ENCODE measurements around the gene ZNF503.

The ZNF503 gene

DNA sequence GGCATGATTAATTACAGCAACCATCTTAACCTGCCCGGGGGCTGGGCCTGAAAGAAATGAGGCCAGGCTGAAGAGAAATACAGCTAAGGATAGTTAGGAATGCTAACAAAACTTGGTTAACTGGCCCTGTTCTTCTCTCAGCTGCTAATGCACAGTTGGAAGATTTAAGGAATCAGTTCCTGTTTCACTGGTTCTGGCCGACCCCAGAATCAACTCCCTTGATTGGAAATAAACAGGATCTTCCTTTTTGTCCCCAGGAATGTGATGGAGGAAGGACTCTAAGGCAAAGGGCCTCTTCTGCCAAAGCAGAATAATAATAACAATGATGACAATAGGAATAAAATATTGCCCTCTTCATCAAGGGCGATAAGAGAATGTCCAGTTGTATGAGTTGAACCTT lies 26.4 kb upstream of the ZNF503 start:
- TF ChIP-seq, protein P1, sequence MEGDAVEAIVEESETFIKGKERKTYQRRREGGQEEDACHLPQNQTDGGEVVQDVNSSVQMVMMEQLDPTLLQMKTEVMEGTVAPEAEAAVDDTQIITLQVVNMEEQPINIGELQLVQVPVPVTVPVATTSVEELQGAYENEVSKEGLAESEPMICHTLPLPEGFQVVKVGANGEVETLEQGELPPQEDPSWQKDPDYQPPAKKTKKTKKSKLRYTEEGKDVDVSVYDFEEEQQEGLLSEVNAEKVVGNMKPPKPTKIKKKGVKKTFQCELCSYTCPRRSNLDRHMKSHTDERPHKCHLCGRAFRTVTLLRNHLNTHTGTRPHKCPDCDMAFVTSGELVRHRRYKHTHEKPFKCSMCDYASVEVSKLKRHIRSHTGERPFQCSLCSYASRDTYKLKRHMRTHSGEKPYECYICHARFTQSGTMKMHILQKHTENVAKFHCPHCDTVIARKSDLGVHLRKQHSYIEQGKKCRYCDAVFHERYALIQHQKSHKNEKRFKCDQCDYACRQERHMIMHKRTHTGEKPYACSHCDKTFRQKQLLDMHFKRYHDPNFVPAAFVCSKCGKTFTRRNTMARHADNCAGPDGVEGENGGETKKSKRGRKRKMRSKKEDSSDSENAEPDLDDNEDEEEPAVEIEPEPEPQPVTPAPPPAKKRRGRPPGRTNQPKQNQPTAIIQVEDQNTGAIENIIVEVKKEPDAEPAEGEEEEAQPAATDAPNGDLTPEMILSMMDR (IDR thresholded peaks at IDR 0.05; ENCODE audit: borderline replicate concordance, insufficient read depth, low read depth, low read length) = no peak
- no peak overlapping the region for H3K4me3 ChIP-seq (ENCODE audit: low read depth, low read length)

DNA sequence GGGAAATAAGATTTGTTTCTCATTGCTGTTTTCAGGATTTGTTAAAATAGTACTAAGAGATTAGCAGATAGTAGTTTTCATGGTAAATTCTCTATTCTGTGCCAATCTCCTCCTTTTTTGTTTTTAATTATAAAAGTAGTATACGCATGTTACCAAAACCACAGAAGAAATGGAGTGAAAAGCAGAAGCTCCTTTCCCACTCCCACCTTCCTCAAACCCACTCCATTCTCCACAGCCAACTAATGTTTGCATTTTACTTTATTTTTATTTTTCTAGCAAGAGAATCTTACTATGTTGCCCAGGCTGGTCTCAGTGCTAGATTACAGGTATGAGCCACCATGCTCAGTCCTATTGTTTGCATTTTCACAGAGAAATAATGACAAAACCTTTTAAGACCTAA lies 25.3 kb upstream of the ZNF503 start:
- TF ChIP-seq, protein P1 (IDR thresholded peaks at IDR 0.05; ENCODE audit: borderline replicate concordance, insufficient read depth, low read depth, low read length) = no peak
- no peak overlapping the region for H3K4me3 ChIP-seq (ENCODE audit: low read depth, low read length)

DNA sequence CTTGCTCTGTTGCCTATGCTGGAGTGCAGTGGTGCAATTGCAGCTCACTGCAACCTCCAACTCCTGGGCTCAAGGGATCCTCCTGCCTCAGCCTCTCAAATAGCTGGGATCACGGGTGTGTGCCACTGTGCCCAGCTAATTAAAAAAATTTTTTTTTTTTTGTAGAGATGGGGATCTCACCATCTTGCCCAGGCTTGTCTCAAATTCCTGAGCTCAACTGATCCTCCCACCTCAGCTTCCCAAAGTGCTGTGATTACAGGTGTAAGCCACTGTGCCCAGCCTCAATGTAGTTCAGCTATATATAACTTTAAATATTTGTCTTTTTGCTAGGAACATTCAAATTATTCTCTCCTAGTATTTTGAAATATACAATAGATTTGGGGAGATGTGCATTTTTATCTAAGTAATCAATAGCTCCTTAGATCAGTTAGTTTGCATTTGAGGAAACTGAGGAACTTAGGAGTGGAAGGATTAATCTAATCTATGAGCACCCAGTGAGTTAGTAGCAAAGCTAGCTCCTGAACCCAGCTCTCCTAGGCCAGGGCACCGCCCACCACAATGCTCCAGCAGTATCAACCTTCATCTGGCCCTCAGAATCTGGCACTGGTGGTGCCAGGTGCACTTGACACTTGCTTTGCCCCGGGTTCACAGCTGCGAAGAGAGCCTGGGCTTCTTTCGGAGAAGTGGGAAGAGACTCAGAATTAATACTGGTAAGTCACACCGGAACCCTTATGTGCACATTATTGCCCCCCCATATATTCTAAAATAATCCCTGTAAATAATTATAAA lies 23.9 kb upstream of the ZNF503 start:
- H3K4me3 ChIP-seq (ENCODE audit: low read depth, low read length) = no peak overlapping the region
- TF ChIP-seq, protein P1 (IDR thresholded peaks at IDR 0.05; ENCODE audit: borderline replicate concordance, insufficient read depth, low read depth, low read length) = no peak

DNA sequence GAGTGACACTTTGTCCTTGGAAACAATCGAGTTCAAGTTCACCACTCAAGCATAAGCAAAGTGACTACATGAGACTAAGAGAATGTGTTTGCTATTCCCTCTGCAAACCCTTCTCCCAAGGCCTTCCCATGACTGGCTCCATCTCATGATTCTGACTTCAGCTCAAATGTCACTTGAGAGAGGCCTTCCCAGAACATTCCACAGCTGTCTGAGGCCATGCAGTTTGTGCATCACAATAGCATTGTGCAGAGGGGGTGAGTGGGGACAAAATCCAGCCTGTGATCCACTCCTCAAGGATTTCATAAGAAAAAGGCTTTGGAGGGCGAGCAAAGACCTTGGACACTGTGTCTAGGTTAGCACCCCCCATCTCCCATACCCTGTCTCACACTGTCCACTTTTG lies 23.0 kb upstream of the ZNF503 start:
- no peak overlapping the region for H3K4me3 ChIP-seq (ENCODE audit: low read depth, low read length)
- TF ChIP-seq, protein P1 (IDR thresholded peaks at IDR 0.05; ENCODE audit: borderline replicate concordance, insufficient read depth, low read depth, low read length) = no peak

DNA sequence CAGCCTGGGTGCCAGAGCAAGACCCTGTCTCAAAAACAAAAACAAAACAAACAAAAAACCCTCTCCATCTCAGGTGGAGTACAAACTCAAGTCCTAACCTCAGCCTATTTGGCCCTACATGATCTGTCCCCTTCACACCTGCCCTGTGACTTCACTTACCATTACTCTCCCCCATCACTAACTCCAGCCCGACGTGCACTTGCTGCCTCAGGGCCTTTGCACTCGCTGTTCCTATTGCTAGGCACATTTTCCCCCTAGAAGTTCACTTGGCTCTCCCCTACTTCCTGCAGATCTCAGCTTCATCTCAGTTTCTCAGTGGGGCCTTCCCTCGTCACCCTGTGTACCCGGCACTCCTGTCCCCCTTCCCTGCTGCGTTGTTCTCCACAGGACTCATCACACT lies 21.3 kb upstream of the ZNF503 start:
- TF ChIP-seq, protein P1 (IDR thresholded peaks at IDR 0.05; ENCODE audit: borderline replicate concordance, insufficient read depth, low read depth, low read length) = no peak
- H3K4me3 ChIP-seq (ENCODE audit: low read depth, low read length) = no peak overlapping the region

DNA sequence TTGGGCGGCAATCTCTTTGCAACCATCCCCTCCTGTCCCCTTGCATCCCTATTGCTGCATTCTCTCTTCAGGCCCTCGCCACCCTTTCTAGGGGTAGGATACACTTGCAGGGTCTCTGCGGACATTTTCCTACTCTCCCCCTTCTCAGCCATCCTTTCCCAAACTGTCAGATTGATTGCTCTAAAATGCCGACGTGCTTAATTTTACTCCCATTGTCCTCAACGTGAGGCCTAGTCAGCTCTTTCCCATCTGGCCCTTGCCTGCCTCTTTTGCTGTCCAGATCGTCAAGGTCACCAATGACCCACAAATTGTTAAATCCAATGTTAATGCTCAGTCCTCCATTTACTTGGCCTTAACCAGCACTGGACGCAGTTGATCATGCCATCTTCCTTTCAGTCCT lies 17.1 kb upstream of the ZNF503 start:
- TF ChIP-seq, protein P1 (IDR thresholded peaks at IDR 0.05; ENCODE audit: borderline replicate concordance, insufficient read depth, low read depth, low read length) = no peak
- no peak overlapping the region for H3K4me3 ChIP-seq (ENCODE audit: low read depth, low read length)

DNA sequence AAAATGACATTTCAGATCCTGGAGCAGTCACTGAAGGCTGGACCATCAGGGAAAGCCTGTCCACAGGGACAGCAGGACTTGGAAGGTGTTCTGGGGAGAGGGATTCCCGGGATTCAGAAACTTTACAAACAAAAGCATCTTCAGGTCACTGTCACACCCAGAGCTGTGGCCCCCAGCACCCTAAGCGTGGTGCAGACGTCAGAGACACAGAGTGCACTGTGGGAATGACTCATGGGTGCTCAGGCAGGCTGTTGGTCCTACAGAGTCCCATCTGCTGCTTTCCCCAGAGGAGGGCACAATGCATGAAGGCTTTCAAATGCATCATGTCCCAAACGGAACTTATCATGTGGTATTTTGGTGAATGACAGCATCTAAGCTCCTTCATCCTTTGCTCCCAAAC lies 16.7 kb upstream of the ZNF503 start:
- no peak overlapping the region for H3K4me3 ChIP-seq (ENCODE audit: low read depth, low read length)

More for the DNA sequence above, 16.7 kb upstream of the ZNF503 start:
- TF ChIP-seq, protein P1 (IDR thresholded peaks at IDR 0.05; ENCODE audit: borderline replicate concordance, insufficient read depth, low read depth, low read length) = no peak
